Upper lobe of right lung (tissue), 1 donor: ENCODE measurements around the gene NUP210. TPM values are rescaled to one million over a fixed set of nuclear protein-coding genes. Genes with fewer than 3 reads are reported as not detected.

Source experiments
- ATAC-seq: fragments of 200-7000 bp; cut with Tn5 transposase; one replicate; pipeline ENCODE4 v1.9.1; 2020; ENCODE audit warnings: mild to moderate bottlenecking, moderate library complexity
- DNase-seq: peaks from one replicate; pipeline ENCODE4 v3.0.0-alpha.2; 2020
- H3K27ac ChIP-seq: fragments of 200-600 bp; one replicate; pipeline ENCODE4 v1.8.0; 2022
- H3K27me3 ChIP-seq: fragments of 200-600 bp; one replicate; pipeline ENCODE4 v1.8.0; 2022; ENCODE audit warnings: mild to moderate bottlenecking
- H3K36me3 ChIP-seq: fragments of 200-600 bp; one replicate; pipeline ENCODE4 v1.8.0; 2022
- H3K4me1 ChIP-seq: fragments of 200-600 bp; one replicate; pipeline ENCODE4 v1.8.0; 2022
- H3K4me3 ChIP-seq: fragments of 200-600 bp; one replicate; pipeline ENCODE4 v1.8.0; 2022; ENCODE audit warnings: mild to moderate bottlenecking
- H3K9me3 ChIP-seq: fragments of 200-600 bp; one replicate; pipeline ENCODE4 v1.8.0; 2022
- CTCF ChIP-seq: fragments of 200-600 bp; IDR thresholded peaks from one replicate; pipeline ENCODE4 v1.8.0; 2022; ENCODE audit warnings: antibody characterized with exemption
- intact Hi-C: fragments of 100-400 bp; cut with DNase I; formaldehyde crosslinking; loops from one replicate; pipeline ENCODE4 v1.11.0; 2022
- total RNA-seq: library from RNA; stranded (reverse); fragmentation: NEBNext Ultra II Directional; extraction: Animal tissue kit (Norgen Biotek cat#: 25700); gene quantifications from one replicate; pipeline ENCODE4 v1.2.1, GENCODE V29; 2021
- donor health status: DM: no; HTN: yes; CAD: no; lungs with severe emphysema.

Gene NUP210
- total RNA-seq, 1 donor from 2014 or later, result 19.8 TPM

- intact Hi-C loops, result no loop called here
- ATAC-seq (no peak), DNase-seq (peak; percentile 55)
- H3K4me1 ChIP-seq, result peaks cover 9% of the 10 kb centered on the region
- peaks cover 32% of the 10 kb centered on the region for H3K27me3 ChIP-seq
- H3K27ac ChIP-seq, result no peak overlapping the region
- TF ChIP-seq CTCF, result no peak
- H3K4me3 ChIP-seq, result no peak overlapping the region
- no peaks in the 10 kb centered on the region for H3K36me3 ChIP-seq
- peaks cover 4% of the 10 kb centered on the region for H3K9me3 ChIP-seq
These were observed 139.9 kb downstream of the NUP210 start for GRCh38 chr3:13280122-13280790.

- no peak for ATAC-seq
- no peak for TF ChIP-seq CTCF
- H3K36me3 ChIP-seq, result no peaks in the 10 kb centered on the region
- intact Hi-C loops, result no loop called here
- peak; percentile 47 for DNase-seq
- H3K27ac ChIP-seq, result no peak overlapping the region
- peaks cover 9% of the 10 kb centered on the region for H3K4me1 ChIP-seq
- peaks cover 24% of the 10 kb centered on the region for H3K27me3 ChIP-seq
- H3K4me3 ChIP-seq, result no peak overlapping the region
- H3K9me3 ChIP-seq, result peaks cover 4% of the 10 kb centered on the region
These were observed 140.6 kb downstream of the NUP210 start for GRCh38 chr3:13279532-13279910.

GRCh38 chr3:13278783-13279531 is 141.2 kb downstream of the NUP210 start:
- TF ChIP-seq CTCF, result no peak
- H3K36me3 ChIP-seq, result no peaks in the 10 kb centered on the region
- H3K4me3 ChIP-seq, result no peak overlapping the region
- peak; percentile 21 for DNase-seq
- no peak for ATAC-seq
- H3K9me3 ChIP-seq, result peaks cover 4% of the 10 kb centered on the region
- peaks cover 19% of the 10 kb centered on the region for H3K27me3 ChIP-seq
- intact Hi-C loops, result no loop called here
- H3K27ac ChIP-seq, result no peak overlapping the region
- H3K4me1 ChIP-seq, result peaks cover 9% of the 10 kb centered on the region

DNA sequence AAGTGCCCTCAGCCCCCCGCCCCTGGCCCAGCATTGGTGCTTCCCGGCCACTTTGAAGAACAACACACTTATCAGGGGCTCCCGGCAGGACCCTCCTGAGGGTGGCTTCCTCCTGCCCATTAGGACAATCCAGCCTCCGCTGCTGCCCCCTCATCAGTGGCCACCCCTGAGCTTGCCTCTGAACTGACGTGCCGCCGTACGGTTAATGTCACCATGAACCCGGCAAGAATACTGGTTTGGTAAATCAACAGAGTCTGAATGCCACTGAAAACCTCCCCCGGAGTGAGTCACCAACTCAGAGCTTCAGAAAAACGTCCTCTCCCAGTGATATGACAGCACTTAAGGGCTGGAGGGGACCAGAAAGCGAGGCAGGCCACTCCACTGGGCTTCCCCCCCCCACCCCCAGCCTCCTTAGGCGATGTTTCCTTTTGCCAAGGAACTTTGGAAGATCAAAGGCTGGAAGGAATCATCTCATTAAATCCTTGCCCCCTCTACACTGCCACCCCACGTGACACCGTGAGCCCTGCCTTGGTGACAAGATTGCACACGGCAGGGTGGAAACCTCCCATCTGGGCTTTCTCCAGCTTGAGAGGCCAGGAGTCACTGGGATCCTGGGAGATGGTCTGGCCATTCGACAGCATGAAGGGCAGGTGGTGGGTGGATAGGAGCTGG is 142.1 kb downstream of the NUP210 start:
- peak; percentile 51 for DNase-seq
- no peaks in the 10 kb centered on the region for H3K9me3 ChIP-seq
- H3K4me3 ChIP-seq, result no peak overlapping the region
- H3K27me3 ChIP-seq, result peaks cover 10% of the 10 kb centered on the region
- peak overlapping the region; percentile 24 for H3K27ac ChIP-seq
- H3K36me3 ChIP-seq, result no peaks in the 10 kb centered on the region
- H3K4me1 ChIP-seq, result peaks cover 6% of the 10 kb centered on the region
- TF ChIP-seq CTCF, result no peak
- ATAC-seq, result no peak
- intact Hi-C loops, result no loop called here

- peak overlapping the region; percentile 24 for H3K27ac ChIP-seq
- no peak for ATAC-seq
- no peak overlapping the region for H3K4me3 ChIP-seq
These were observed 142.8 kb downstream of the NUP210 start for GRCh38 chr3:13277196-13277813.

More at GRCh38 chr3:13277196-13277813, 142.8 kb downstream of the NUP210 start:
- DNase-seq, result peak; percentile 41
- Histone ChIP-seq H3K27me3 (peaks cover 9% of the 10 kb centered on the region), H3K9me3 (no peaks in the 10 kb centered on the region), H3K36me3 (no peaks in the 10 kb centered on the region), H3K4me1 (peaks cover 5% of the 10 kb centered on the region)
- intact Hi-C loops, result no loop called here
- TF ChIP-seq CTCF, result no peak
